ENCODE results near the gene LRMDA.

Gene LRMDA

GRCh38 chr10:75999515-76000209 is 568.2 kb downstream of the LRMDA start:
- DNase-seq (ENCODE audit: low read depth) = no peak

DNA sequence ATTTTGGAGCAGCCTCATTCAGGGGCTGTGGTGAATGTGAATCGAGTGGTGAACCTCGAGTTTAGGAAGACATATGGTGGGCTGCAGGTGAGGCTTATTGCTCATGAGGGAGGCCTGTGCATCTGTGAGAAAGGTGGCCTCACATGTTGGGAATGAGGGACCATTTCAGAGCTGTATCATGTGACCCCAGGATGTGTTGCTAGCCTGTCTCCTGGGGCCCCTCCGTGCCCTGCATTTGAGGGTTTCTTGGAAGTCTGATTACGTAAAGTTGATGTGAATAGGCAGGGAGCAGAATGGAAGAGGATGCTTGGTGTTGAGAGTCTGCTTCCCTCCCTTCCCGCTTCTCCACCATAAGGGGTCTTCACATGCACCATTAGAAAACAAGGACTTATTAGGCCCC is 569.1 kb downstream of the LRMDA start:
- DNase-seq (ENCODE audit: low read depth) = no peak

GRCh38 chr10:76001019-76001418 is 569.6 kb downstream of the LRMDA start:
- DNase-seq (ENCODE audit: low read depth) = no peak

DNA sequence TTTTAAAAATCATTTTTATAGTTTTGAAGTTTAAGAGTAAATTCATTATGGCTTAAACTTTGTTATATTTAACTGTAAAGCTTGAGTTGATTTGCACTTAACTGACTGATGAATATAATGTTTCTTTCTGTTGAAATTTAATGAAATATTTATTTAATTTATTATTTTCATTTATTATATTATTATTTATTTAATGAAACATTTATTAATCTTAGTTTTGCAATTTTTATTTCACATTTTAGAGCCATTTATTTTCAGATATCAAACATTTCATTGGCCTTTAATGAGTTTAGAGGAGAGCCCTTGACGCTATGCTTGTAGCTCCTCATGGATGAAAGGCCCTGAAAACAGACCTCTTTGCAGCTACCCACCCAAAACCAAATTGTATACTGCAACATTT is 570.0 kb downstream of the LRMDA start:
- DNase-seq (ENCODE audit: low read depth) = no peak

DNA sequence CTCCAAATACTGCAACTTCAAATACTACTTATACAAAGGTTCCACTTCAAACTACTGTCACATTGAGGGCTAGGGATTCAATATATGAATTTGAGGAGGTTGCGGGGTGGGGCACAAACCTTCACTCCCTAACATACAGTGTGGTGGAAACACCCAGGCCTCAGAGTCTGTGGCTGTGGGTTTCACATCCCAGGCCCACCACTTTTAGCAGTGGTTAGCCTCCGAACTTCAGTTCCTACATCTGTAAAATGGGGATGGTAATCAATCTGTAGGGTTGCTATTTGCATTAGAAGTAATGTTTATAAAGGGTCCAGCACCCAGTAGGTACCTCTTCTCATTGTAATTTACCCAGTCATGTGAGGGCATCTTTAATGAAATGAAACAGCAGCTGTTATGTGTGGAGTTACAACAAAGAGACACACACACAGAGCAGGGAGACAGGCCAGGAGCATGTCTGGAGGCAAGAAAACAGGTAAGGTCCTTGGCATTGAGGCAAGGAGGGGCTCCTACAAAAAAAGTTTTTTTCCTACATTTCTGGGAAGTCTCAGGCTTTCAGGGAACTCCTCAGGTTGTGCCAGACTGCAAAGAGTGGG is 570.9 kb downstream of the LRMDA start:
- no peak for DNase-seq (ENCODE audit: low read depth)

GRCh38 chr10:76007667-76008181 is 576.3 kb downstream of the LRMDA start:
- DNase-seq (ENCODE audit: low read depth) = no peak

DNA sequence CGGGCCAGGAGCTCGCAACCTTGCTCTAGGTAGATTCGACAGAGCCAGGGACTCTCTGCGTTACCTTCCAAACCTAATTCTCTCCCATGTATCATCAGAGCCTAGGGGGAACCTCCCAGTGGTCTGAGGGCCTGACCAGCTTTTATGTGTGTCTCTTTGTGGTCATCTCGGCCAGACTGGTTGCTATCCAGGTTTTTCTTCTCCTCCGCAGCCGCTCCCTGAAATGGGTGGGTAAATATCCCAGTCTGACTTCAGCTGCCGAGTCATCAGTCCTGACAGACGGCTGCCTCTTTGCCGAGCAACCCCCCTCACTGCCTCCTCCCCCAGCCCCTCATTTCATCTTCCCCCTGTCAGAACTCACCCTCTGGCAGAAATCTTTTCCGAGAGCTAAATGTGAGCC is 578.1 kb downstream of the LRMDA start:
- DNase-seq (ENCODE audit: low read depth) = no peak

GRCh38 chr10:76010703-76011102 is 579.3 kb downstream of the LRMDA start:
- no peak for DNase-seq (ENCODE audit: low read depth)

DNA sequence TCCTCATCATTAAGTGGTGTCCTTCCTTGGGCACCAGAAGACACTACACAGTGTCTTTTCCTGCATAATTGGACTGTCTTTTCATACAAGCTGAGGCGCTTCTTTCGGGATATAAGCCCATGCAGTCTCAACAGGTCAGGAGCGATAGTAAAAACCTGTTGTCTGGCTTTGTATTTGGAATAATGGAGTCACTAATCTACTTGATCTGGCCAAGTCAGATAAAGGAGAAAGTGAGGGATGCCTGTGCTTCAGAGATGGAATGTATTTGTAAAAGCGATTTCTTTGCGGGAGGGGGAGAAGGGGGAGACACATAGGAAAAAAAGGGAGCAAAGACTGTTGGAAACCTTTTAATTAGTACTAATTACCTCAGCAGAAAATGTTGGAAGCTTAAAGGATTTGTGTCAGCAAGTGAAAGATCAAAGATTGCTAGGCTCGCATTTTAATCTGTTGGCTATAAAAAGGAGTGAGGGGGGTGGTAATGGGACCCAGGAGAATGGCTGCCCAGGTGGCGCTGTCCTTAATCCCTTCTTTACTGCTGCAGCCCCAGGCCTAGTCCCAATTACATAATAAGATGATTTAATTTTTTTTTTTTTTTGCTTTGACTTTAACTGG is 581.4 kb downstream of the LRMDA start:
- no peak for DNase-seq (ENCODE audit: low read depth)

GRCh38 chr10:76015245-76015644 is 583.8 kb downstream of the LRMDA start:
- DNase-seq (ENCODE audit: low read depth) = no peak

DNA sequence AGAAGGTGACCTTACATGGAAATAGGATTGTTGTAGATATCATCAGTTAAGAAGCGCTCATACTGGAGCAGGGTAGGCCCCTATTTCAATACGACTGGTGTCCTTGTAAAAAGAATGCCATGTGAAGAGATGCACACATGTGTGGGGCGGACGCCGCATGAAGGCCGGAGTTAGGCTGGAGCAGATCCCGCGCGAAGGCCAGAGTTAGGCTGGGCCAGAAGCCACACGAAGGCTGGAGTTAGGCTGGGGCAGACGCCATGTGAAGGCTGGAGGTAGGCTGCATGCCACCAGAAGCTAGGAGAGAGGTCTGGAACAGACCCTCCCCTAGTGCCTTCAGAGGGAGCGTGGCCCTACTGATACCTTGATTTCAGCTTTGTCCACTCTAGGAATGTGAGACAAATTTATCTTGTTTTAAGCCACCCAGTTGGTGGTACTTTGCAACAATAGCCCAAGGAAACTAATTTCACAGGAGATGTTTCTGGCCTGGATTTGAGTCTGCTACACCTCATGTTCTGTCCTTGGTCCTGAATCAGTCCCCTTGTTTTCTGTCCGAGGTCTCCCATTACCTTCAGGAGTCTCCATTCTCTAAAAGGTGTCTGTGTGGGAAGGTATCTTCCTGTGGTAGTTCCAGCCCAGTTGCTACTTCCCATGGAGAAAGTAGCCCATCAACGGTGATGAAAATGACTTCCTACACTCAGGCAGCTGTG is 585.8 kb downstream of the LRMDA start:
- DNase-seq (ENCODE audit: low read depth) = no peak

DNA sequence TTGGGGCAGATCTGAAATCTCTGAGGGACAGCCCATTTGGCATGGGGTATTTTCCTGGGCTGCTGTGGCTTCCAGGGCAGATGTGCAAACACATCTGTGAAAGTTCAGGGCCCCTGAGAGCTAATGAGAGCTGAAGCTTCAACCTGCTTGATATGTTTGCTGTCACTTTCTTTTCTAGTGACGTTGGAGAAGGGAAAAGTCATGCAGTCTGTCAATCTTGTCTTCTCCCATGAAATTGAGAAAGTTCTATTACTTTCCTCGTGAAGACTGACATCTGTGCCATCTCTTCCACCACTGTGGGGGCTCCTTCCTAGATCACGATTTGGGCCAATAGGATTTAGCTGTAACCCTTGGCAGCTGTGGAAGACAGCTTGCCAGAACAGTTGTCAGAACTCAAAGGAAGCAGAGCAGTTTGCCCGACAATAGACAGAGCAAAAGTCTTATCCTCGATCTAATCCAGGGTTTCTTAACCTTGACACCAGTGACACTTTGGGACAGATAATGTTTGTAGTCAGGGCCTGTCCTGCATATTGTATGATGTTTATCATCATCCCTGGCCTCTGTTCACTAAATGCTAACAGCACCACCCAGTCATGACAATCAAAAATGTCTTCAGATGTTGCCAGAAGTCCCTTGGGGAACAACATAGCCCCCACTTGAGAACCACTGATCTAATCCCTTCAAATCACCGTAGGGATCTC is 586.5 kb downstream of the LRMDA start:
- DNase-seq (ENCODE audit: low read depth) = no peak

DNA sequence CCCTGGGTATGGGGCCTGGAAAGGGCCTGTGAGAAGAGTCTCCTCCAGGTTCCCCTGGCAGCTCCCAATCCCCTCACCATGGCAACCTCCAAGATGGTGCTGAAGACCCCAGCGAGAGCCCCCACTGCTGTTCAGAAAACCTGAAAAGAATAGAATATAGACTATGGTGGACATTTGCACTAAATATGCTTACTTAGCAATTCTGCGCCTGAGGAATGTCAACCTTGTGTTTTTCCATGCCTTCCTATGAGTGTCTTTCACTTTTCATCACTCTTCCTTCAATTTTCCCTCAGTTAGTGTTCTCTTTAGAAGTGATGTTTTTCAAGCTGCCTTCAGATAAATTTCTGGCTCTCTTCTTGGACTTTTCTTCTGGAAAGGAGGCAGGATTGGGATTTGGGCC is 589.2 kb downstream of the LRMDA start:
- no peak for DNase-seq (ENCODE audit: low read depth)

DNA sequence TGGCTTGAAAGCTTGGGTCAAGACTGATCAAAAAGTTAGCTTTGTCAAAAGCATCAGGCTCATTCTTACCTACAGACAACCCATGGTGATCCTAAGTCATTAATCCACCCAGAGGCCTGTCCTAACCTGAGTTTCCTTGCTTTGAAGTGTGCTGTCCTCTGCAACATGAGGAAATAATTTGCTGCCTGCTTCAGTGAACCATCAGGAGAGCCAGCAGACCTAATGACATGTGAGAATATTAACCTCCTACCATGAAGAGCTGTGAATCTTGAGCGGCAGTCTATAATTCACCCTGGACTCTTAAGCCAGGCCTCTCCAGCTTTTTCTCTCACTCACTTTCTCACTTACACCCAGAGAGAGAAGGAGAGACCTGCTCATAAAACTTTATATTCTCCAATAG is 590.0 kb downstream of the LRMDA start:
- DNase-seq (ENCODE audit: low read depth) = no peak

- no peak for DNase-seq (ENCODE audit: low read depth)
These were observed 590.9 kb downstream of the LRMDA start for GRCh38 chr10:76022366-76022765.

GRCh38 chr10:76023007-76023406 is 591.6 kb downstream of the LRMDA start:
- no peak for DNase-seq (ENCODE audit: low read depth)

DNA sequence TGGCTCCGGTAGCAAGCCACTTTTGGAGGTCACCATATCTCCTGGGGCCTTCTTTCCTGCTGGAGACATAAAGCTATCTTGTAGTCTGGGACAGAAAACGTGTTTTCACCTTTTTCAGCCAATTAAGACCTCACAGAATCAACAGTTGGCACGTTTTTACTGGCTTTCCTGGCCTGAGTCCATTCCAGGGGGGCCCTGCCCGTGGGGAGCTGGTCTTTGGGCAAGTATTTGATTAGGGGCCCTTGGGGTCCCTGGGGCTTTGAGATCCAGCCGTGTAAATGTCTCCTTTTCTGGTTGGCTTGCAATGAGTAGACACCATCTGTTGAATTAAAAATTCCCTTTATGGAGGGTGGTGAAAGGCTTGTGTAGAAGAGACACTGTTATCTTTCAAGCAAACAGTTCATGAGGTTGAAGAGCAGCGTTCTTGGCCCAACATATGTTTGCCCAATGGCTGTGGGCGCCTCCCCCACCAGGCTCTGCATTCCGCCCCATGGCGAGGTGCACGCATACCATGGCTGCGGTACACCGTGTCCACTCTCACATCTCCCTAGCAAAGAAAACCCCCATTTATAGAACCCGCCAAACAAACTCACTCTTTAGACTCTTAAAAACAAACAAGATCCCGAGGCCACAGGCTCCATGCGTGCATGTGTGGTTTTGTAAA is 593.2 kb downstream of the LRMDA start:
- DNase-seq (ENCODE audit: low read depth) = no peak

GRCh38 chr10:76025124-76025477 is 593.7 kb downstream of the LRMDA start:
- DNase-seq (ENCODE audit: low read depth) = no peak

GRCh38 chr10:76026176-76026771 is 594.9 kb downstream of the LRMDA start:
- no peak for DNase-seq (ENCODE audit: low read depth)

- DNase-seq (ENCODE audit: low read depth) = no peak
These were observed 595.5 kb downstream of the LRMDA start for GRCh38 chr10:76026905-76027304.

DNA sequence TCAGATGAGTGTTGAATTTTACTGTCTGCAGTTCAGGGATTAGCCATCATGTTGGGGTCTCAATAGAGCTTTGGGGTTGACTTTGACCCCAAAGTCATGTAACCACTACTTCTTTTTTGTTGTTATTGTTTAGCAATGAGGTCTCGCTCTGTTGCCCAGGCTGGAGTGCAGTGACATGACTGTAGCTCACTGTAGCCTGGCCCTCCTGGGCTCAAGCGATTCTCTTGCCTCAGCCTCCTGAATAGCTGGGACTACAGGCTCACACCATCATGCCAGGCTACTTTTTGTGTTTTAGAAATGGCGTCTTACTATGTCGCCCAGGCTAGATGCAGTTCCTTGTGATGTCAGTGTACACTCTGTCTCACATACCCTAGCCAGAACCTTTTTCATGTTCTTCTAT is 598.4 kb downstream of the LRMDA start:
- no peak for DNase-seq (ENCODE audit: low read depth)

All from stimulated activated CD8-positive, alpha-beta memory T cell treated with anti-CD3 and anti-CD28 coated beads, Interleukin-7, amount 100 ng/mL, for 24 hours (primary cell).